Measurements from ENCODE around the gene ABCB9. TPM values are rescaled to one million over a fixed set of nuclear protein-coding genes. Genes with fewer than 3 reads are reported as not detected.

The ABCB9 gene
- total RNA-seq, 1 experiment from 2014 or later: 4.6 TPM

GRCh38 chr12:122884091-122884826 is 82.0 kb downstream of the ABCB9 start:
- H2BK12ac ChIP-seq (ENCODE audit: insufficient read length, low read depth, low read length): no peak overlapping the region
- no peak overlapping the region for H3T11ph ChIP-seq (ENCODE audit: low read length)
- H3K4me3 Mint-ChIP-seq: no peak overlapping the region
- DNase-seq: no peak
- H3K79me2 ChIP-seq (ENCODE audit: insufficient read depth, low read length): 0 out of 2 replicates have a peak, but pooled peaks cover 2% of the 10 kb centered on the region
- H3K9me3 ChIP-seq (ENCODE audit: control insufficient read depth, low read depth, low read length): no peaks in the 10 kb centered on the region
- H4K5ac ChIP-seq (ENCODE audit: insufficient read length, low read depth, low read length): no peak overlapping the region
- WGBS (ENCODE audit: extremely low coverage, insufficient read length, low lambda C conversion rate): no CpG with 5 or more reads among the region's 6 CpGs
- no peaks in the 10 kb centered on the region for H3K36me3 Mint-ChIP-seq (ENCODE audit: insufficient read depth in 1 of 3, low read depth in 3 of 3)
- no peak overlapping the region for H2AFZ ChIP-seq (ENCODE audit: low read length)
- no peak overlapping the region for H2BK20ac ChIP-seq (ENCODE audit: low read depth, low read length, poor library complexity, severe bottlenecking)
- H3K56ac ChIP-seq (ENCODE audit: insufficient read length, low read depth, low read length): no peak overlapping the region
- no peaks in the 10 kb centered on the region for H3K23me2 ChIP-seq (ENCODE audit: insufficient read length, low read depth, low read length, poor library complexity, severe bottlenecking)
- H3K14ac ChIP-seq (ENCODE audit: insufficient read depth, low read length): no peak overlapping the region
- no peak overlapping the region for H2BK120ac ChIP-seq (ENCODE audit: low read depth, low read length, poor library complexity, severe bottlenecking)
- no peak overlapping the region for H3K4ac ChIP-seq (ENCODE audit: low read depth, low read length)
- H3K18ac ChIP-seq (ENCODE audit: insufficient read length, low read depth, low read length): no peak overlapping the region
- H3K4me1 Mint-ChIP-seq: peaks cover 31 to 49% of the 10 kb centered on the region in 2 experiments
- H3K9ac ChIP-seq (ENCODE audit: extremely low read depth, insufficient read length, low read length): no peak overlapping the region
- no peak overlapping the region for H3K23ac ChIP-seq (ENCODE audit: insufficient read length, low read depth, low read length)
- no peak overlapping the region for H4K91ac ChIP-seq (ENCODE audit: insufficient read length, low read depth, low read length)
- peaks cover 6% of the 10 kb centered on the region for H3K4me1 ChIP-seq (ENCODE audit: insufficient read depth, low read length)
- H4K8ac ChIP-seq (replicated peaks; ENCODE audit: insufficient read length, low read depth, low read length): no peak overlapping the region
- H3K27me3 ChIP-seq (ENCODE audit: insufficient read depth, low read length): peaks cover 7% of the 10 kb centered on the region; the same call in 1 of the 2 replicates
- H2BK15ac ChIP-seq (ENCODE audit: low read depth, low read length): no peak overlapping the region
- peaks cover 2% of the 10 kb centered on the region for H3K79me1 ChIP-seq (ENCODE audit: insufficient read depth, low read depth, low read length, poor library complexity, severe bottlenecking)
- H3K9me3 Mint-ChIP-seq: no peaks in the 10 kb centered on the region
- no peak overlapping the region for H2BK5ac ChIP-seq (ENCODE audit: insufficient read length, low read length)
- no peak overlapping the region for H3K27ac ChIP-seq (ENCODE audit: insufficient read length, low read depth, low read length)
- H4K20me1 ChIP-seq (ENCODE audit: control insufficient read depth, insufficient read depth, insufficient read length): no peaks in the 10 kb centered on the region
- H3K27ac Mint-ChIP-seq: no peak overlapping the region
- H2AK5ac ChIP-seq (ENCODE audit: insufficient read length, low read length): no peak overlapping the region
- TF ChIP-seq, protein P1, sequence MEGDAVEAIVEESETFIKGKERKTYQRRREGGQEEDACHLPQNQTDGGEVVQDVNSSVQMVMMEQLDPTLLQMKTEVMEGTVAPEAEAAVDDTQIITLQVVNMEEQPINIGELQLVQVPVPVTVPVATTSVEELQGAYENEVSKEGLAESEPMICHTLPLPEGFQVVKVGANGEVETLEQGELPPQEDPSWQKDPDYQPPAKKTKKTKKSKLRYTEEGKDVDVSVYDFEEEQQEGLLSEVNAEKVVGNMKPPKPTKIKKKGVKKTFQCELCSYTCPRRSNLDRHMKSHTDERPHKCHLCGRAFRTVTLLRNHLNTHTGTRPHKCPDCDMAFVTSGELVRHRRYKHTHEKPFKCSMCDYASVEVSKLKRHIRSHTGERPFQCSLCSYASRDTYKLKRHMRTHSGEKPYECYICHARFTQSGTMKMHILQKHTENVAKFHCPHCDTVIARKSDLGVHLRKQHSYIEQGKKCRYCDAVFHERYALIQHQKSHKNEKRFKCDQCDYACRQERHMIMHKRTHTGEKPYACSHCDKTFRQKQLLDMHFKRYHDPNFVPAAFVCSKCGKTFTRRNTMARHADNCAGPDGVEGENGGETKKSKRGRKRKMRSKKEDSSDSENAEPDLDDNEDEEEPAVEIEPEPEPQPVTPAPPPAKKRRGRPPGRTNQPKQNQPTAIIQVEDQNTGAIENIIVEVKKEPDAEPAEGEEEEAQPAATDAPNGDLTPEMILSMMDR (conservative IDR thresholded peaks at IDR 0.05): no peak
- peaks cover 98% of the 10 kb centered on the region for H3K27me3 Mint-ChIP-seq (ENCODE audit: low read depth)
- H3K4me2 ChIP-seq (ENCODE audit: insufficient read depth, insufficient read length, low read length): no peak overlapping the region
